HG03469 (cell line): Measurements from ENCODE around the gene MCC.

Experiments
- ATAC-seq: cut with Tn5 transposase; IDR thresholded peaks from one replicate; pipeline ENCODE4 v1.9.1; 2021; ENCODE audit warnings: mild to moderate bottlenecking, moderate library complexity, moderate number of reproducible peaks; ENCODE audit not compliant: unreplicated experiment

The MCC gene

DNA sequence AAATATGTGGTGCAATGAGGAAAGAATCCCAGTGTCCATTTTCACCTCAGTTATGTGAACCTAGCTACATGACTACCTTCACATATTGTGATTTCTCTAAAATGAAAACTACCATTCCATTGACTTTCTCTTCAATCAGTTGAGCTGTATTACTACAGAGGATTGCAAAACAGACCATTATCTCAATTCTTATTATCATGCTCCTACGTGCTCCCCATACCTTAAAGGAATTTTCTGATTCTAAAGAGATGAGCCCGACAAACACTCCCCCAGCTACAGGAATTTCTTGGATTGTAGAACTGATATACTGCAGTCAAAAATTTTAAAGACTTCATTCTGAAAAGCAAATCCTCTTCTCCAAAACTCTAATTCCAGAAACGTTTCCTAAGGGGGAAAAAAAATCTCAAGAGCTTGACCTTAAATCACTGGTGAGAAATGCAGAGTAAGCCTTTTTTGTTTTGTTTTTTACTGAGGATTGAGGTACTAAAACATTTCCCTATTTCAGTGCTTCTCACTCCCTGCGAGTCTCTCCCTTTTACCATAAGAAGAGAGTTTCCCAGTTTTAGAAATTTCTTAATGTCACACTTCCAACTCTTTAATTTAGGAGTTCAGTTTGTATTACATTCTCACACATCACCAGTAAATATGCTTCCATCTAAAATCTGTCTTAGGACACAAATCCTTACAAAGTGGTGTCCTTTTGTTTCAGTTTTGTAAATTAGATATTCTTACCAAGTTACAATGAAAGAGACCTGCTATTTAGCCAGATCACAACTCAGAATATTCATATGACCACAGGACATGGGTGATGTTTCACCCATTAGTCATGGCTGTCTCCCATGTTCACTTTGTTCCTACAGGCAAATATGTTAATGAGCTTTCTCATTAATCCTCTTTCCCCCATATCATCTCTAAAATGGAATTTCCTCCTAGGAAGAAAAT lies 257.3 kb downstream of the MCC start:
- ATAC-seq = no peak

DNA sequence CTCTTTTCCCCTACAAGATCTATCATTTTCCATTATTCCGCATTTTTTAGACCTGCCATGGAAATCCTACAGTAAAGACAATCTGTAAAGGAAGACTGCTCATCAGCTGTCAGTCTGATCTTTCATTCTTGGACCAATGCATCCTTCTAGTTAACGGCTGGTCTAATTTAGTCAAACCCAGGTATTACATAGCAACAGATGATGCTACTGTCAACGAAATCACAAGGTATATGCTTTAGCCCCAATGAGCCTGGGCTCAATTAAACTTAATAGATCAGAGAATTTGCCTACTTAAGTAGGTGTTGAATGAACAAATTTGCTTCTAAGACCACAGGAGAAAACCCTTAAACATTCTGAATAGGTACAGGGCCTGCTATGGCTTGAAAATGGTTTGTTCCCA lies 260.5 kb downstream of the MCC start:
- no peak for ATAC-seq

DNA sequence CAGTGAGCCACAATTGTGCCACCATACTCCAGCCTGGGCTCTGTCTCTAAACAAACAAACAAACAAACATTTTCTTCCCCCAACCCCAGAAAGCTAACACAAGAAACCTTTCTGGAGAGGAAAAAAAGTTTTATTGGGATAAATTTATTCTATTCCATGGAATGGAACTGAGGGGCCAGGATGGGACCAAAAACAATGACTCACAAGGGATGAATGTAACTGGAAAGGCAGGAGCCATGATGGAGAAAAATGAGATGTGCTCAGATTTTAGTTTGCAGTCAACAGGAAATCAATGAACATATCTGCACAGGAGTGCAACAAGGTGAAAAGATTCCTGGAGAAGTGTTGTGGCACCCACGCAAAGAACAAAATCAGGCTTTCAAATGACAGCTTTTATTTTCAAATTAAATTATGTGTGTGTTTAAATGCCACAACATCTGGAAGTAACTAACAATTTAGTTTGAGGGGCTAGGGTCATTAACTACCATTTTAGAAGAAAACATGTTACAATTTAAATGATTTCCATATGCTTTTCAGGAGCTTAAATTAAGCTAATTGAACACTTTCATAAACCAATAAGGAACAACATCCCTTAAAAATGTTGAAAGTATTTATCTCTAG lies 262.0 kb downstream of the MCC start:
- ATAC-seq = no peak

DNA sequence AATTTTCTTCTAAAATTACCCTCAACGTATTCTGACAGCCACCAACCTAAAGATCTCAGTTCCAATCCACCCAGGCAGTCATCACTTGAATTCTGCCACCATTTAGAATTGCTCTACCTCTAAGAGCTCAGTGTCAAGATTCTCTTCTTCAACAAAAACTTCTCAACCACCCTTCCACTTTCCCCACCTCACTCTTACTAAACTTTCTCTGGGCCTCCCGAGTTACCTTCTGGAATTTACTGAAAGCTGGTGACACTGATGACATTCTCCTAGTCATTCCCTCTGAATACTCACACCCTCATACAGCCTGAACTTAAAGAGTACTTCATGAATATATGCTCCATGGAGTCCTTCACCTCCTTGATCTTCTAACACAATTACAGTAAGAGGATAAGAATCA lies 263.0 kb downstream of the MCC start:
- no peak for ATAC-seq

DNA sequence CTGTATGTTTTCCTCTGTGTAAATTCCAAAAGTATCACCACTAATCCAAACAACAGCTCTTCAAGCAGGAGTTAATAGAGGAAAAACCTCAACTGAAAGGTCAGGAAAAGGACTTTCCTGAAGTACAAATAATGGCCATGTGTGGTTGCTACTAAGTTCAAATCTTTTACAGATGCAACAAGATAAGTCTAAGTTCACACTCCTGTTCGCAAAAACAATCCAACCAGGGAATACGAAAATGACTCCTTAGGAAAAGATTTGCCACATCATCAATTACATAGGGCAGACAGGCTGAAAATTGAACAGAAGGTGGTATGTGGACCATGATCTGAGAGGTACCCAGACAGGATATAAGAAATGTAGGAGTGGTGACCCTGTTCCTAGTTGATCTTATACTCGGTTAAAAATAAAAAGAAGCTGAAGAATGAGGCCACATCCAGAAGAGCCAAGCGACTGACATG lies 263.6 kb downstream of the MCC start:
- no peak for ATAC-seq

DNA sequence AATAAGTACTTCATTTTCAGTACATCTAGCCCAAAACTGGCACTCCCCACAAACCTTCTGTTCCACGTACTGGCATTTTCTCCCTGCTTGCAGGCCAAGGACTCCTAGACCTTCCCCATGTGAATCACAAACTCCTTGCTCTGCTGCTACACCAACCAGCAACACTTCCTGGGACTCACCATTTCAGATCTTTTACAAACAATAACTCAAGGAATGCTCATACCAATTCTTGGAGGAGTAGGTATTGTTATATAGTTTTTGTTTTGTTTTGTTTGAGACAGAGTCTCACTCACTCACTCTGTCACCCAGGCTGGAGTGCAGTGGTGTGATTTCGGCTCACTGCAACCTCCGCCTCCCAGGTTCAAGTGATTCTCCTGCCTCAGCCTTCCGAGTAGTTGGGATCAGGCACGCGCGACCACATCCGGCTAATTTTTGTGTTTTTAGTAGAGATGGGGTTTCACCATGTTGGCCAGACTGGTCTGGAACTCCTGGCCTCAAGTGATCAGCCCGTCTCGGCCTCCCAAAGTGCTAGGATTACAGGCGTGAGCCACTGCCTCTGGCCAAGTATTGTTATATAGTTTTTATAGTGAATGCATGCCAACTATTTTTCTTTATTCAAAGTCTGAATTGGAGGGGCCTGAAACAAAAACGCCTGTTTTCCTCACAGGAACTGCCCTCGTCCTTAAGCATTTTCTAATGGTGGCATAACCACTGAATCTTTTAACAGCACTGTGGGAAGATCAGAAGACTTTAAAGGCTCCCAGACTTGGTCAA lies 264.2 kb downstream of the MCC start:
- ATAC-seq = no peak

DNA sequence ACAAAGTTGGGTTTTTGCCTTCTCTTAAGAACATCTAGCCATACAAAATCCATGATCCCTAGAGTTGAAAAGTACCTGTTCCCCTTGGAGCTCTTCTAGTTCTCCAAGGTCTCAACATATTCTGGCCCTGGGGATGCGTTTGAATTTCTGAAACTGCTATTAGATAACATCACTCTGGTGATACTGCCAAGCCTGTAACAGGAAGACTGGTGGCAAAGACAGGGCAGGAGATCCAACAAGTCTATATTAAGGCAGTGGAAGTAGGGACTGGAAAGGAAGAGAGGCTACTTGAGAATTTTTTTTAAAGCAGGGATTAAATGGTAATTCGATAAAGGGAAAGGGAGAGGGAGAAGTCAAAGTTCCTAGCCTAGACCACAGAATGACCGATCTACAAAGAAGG lies 264.9 kb downstream of the MCC start:
- no peak for ATAC-seq

DNA sequence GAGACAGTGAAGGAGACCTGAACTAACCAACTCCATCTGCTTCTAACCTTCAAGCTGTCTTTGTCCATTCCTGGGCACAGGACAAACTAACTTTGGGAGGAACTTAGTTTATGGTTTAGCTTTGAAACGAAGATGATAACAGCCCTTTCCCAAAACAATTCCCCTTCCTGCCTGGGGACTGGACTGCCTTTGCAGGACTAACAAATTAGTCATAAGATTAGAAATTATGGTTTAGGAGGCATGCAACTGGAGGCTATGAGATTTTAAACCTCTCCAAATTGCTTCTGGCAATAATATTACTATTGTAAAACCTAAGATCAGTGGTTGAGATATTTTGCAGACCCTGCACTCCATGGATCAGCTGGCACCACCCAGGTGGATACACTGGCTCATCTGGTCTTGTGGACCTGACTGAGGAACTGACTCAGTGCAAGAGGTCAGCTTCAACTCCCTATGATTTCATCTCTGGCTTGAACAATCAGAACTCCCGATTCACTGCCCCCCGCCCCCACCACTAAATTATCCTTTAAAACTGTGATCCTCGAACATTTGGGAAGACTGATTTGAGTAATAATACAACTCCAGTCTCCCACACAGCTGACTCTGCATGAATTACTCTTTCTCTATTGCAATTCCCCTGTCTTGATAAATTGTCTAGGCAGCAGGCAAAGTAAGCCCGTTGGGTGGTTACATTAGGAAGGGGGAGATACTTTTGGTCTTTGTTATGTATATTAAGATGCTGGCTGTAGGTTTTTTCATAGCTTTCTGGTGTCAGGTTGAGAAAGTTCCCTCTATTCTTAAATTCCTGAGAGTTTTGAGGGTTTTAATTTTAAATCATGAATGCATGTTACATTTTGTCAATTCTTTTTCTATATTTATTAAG lies 266.7 kb downstream of the MCC start:
- no peak for ATAC-seq

DNA sequence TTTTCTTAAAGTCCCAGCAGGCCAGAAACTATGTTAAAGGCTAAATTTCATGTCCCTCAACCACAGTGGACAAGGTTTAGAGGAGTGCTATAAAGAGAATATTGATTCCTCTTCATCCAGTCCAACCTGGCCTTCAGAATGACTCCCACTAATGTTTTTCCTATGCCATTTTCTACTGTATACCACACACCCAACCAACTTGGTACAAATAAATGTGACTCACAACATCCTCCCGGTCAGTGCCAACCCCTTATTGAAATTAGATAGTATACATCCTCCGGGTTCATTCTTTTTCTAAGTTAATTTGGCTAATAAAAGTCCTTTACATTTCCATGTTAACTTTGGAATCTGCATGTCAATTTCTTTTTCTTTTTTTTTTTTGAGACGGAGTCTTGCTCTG lies 268.6 kb downstream of the MCC start:
- ATAC-seq = no peak

DNA sequence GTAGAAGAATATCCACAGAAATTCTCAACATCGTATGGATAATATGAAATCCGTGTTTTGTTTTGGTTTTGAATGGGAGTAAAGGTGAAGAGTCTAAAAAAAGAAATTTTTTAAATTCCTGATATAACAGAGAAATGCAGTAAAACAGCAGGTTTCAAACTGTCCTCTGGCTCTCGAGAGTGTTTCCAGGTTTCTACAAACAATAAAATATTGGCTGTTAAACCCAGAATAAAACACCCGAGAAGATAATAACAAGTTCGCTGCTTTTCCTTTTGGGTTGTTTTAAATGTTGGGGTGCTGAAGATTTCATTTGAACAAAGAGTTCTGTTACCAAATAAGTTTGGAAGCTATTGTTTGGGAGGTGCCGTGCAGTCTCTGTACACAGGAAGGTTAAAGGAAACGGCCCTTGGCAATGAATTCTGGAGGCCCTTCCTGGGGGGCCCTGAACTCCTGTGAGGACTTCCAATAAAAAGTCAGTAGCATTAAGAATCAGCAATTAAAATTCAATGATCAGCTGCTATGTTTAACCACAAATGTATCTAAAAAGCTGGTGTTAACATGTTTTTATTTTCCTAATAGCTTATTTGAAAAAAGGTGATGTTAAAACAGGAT lies 269.2 kb downstream of the MCC start:
- no peak for ATAC-seq

DNA sequence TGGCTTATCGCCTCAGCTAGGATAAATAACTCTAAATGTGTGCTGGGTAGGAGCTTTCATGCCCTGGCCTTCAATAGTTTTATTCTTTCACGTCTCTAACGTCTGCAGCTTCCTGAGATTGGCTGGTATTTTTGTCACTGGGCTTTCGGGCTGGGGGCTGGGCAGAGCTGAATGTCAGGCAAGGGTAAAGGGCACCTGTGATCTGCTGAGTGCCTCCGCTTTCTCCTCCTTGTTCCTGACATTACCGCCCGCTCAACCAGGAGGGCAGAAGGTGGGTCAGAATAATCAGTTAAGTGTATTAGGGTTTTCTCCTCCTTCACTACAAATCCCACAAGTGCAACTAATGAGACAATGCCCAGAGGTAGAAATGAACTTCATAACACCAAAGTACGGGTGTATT lies 270.1 kb downstream of the MCC start:
- no peak for ATAC-seq

DNA sequence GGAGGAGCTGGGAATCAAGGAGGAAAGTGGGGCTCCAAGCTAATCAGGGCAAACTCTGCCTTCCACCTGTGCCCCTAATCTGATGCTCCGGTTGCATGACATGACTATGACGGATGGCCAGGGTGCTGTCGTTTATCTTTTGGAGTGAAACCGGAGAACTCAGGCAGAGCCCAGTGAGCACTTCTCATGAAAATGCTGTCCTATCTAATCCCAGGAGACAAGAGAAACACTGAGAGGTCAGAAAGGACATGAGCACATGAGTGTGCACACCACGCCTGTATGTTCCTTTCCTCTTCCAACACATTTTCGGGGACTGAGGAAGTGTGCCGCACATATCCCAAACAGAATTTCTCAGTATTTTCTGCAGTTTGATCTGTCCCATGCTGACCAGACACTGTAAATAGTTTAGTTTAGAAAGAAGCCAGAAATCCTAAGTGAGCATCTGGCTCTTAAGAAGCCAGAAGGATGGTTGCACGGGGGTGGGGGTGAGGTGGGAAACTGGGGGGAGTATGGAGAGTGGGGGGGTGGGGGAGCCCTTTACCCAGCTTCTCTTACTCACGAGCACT lies 270.6 kb downstream of the MCC start:
- no peak for ATAC-seq

DNA sequence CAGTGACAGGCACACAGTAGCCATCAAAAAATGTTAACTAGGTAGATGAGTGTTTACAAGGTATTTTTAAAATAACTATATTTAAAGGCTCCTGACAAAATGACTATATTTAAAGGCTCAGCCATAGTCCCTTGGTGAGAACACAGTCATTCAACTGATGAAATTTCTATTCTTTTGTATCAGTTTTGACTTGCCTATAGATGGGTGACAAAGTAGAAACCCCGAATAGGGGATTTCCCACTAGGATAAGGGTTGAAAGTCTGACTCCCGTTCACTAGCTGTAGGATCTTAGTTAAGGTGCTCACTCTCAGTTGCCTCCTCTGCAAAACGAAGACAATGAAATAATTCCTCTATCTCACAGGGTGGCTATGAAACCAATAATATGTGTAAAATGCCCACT lies 271.7 kb downstream of the MCC start:
- no peak for ATAC-seq

DNA sequence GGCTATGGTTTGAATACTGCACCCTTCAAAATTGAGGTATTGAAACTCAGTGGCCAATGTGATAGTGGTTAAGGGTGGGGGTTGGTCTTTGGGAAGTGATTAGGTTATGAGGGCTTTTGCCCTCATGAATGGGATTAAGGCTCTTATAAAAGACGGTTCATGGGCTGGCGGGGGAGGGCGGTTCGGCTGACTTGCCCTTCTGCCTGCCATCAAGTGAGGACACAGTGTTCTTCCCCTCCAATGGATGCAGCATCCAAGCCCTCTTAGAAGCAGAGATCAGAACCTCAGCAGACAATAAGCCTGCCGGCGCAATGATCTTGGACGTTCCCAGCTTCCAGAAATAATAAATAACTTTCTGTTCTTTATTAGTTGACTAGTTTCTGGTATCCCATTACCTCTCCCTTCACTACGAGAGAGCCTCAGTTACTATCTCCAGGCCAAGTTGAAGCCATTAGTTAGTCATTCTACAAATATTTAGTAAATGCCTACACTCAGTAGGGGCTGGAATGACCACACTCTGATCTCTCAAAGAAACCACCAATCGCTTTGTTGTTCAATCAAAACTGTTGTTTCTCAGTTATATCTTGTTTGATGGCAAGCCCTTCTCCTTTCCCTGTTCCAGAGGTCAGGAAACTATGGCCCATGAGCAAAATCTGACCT lies 272.7 kb downstream of the MCC start:
- no peak for ATAC-seq

DNA sequence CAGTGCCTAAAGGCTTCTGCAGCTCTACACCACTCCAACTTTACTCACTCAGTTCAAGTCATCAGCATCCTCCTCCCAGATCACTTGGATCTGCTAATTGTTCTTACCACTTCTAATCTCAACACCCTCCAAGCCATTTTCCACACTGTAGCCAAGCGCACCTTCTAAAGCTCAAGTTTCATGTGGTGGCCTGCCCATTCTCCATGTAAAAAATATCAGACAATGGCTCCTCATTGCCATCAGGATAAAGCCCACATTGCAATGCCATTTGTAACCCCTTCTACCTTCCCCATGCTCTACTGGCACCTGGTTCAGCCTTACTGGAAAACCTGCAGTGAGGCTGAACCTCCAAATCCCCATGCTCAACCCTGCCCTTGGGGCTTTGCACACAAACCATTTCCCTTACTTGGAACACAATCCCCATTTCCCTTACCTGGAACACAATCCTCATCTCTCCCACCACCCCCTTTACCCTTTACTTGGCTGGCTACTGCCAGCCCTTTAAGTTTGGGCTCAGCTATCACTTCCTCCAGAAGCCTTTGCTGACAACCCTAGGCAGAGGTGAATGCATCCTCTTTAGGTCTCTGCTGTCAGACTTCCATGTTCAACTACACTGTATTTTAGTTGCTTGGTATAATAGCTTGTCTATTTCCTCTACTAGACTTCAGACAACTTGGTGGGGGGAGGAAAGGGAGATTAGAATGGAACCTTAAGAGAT lies 273.5 kb downstream of the MCC start:
- ATAC-seq = no peak

DNA sequence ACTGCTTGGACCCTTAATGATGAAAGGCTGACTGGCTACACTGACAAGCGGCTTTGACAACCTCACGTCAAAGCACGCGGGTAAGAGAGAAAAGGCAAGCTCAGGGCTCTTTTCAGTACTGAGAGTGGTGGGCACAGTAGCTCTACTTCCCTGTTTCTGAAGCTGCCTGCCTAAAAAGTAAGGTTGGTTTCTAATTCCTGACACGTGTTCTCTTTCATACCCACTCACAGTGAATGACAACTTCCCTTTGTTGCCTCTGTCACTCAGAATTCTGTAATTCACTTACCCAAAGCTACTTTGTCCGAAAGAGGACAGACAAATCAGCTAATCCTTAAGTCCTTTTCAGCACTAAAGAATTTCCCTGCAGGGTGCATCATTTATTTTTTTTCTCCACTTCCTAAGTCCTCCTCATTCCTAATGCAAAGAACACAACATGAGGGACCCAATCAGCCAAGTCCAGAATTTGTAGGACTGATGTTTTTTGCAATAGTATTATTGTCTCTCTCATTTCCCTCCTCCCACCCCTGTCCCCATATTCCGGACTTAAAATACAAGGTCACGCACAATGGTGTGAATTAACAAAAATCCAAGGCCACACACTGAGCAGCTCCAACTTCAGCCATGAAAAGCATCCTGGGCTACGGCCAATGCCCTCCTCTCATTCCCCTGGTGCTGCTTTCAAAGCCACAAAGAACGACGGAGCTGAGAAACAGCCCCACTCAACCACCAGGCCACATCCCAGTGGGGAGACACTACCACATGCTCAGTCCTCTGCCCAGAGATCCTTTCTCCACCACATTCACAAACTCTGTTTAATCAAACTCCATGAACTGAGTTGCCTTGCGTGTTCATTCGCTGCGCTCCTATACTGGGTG lies 274.5 kb downstream of the MCC start:
- no peak for ATAC-seq

DNA sequence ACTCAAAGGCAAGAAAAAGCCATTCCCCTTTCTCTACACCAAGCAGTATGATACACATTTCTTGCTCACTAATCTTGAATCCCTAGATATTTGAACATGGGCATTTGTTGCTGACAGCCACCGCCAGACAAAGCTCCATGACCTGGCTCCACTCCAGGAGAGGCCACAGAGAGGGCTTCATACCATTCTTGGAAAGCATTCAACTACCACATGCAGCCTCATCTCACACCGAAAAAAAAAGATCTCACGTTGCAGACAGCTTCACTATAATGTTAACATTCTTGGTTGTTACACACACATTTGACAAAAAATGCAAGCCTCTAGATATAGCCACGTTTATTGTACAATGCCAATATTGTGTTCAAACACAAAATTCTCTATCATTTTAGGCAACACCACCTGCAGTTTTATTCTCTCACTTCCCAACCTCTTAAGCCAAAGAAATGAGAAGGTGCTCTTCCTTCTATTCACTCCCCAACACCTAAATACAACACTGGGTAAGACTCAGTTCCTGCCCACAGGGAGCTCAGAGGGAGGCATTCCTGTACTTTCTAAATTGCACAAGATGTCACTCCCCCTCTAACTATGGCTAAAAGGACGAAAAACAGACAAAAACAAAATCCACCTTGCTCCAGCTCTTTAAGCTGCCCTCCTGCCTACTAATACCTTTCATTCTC lies 275.9 kb downstream of the MCC start:
- no peak for ATAC-seq
